ENCODE data around the gene PNKD. TPM values are rescaled to one million over a fixed set of nuclear protein-coding genes. Genes with fewer than 3 reads are reported as not detected.

Gene PNKD
- total and polyA plus RNA-seq, 2 of the 8 experiments (the other 6 are each of a cell fraction or from before 2014, with no cell fraction given), result 43.9 to 65.4 TPM

DNA sequence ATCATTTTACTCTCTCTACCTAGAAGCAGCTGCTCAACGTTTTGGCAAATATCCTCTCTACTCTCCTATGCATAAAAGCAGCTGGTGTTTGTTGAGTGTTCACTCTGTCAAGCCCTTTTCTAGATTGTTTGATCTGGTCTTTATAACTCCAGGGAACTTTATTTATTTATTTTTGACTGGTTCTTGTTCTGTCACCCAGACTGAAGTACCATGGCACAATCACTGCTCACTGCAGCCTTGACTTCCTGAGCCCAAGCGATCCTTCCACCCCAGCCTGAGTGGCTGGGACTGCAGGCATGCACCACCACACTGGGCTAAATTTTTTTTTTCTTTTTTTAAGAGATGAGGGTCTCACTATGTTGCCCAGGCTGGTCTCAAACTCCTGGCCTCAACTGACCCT, 99.0 kb downstream of the PNKD start:
- H2BK12ac ChIP-seq (ENCODE audit: low read depth, low read length), result no peak overlapping the region
- no peak overlapping the region for H2BK15ac ChIP-seq (ENCODE audit: low read length)
- no peaks in the 10 kb centered on the region for H3K36me3 ChIP-seq (ENCODE audit: control insufficient read depth in 2 of 4, insufficient read depth in 4 of 4, low read length in 3 of 4)
- DNase-seq (ENCODE audit: low read depth in 1 of 2, low spot score in 2 of 2), result no peak
- H2AK5ac ChIP-seq (ENCODE audit: low read depth, low read length), result no peak overlapping the region
- no peak overlapping the region for H3K4me3 ChIP-seq (ENCODE audit: extremely low read depth in 1 of 4, insufficient read depth in 2 of 4, low read depth in 3 of 4, low read length in 4 of 4)
- H3K79me1 ChIP-seq (ENCODE audit: low read depth, low read length), result no peaks in the 10 kb centered on the region
- peaks cover 0 to 3% (median 0%) of the 10 kb centered on the region in 4 experiments; a peak in 3 of 7 replicates for H3K4me1 ChIP-seq (replicated peaks in 1 of 4; ENCODE audit: control insufficient read depth in 3 of 4, insufficient read depth in 4 of 4, low read length in 3 of 4)
- no peak overlapping the region for H3K9ac ChIP-seq (replicated peaks in 1 of 4; ENCODE audit: extremely low read depth in 1 of 4, low read depth in 3 of 4, low read length in 3 of 4)
- H3K79me2 ChIP-seq (ENCODE audit: control insufficient read depth in 1 of 2, insufficient read depth in 2 of 2, low read length in 2 of 2), result no peaks in the 10 kb centered on the region
- no peaks in the 10 kb centered on the region for H4K20me1 ChIP-seq (replicated peaks in 1 of 2; ENCODE audit: control insufficient read depth in 1 of 2, insufficient read depth in 2 of 2, low read length in 2 of 2)
- no peaks in the 10 kb centered on the region for H3K27me3 ChIP-seq (replicated peaks in 1 of 4; ENCODE audit: control insufficient read depth in 3 of 4, extremely low read depth in 1 of 4, insufficient read depth in 3 of 4, low read length in 3 of 4)
- H3K18ac ChIP-seq (ENCODE audit: extremely low read depth, low read length), result no peak overlapping the region
- H2BK5ac ChIP-seq (ENCODE audit: low read depth, low read length), result no peak overlapping the region
- no peak overlapping the region for H3K56ac ChIP-seq (replicated peaks; ENCODE audit: insufficient read length, low read depth, low read length)
- no peak overlapping the region for H4K5ac ChIP-seq (ENCODE audit: insufficient read length, low read depth, low read length)
- no peak for FAIRE-seq
- H4K91ac ChIP-seq (replicated peaks; ENCODE audit: insufficient read length, low read length), result no peak overlapping the region
- no peak overlapping the region for H3K4ac ChIP-seq (replicated peaks; ENCODE audit: insufficient read length, low read depth, low read length)
- H3K4me2 ChIP-seq (ENCODE audit: insufficient read depth in 1 of 2, low read depth in 2 of 2, low read length in 2 of 2), result 0 out of 4 replicates have a peak overlapping the region, but pooled peaks of 1 of the 2 experiments have one; percentile 68
- ChIA-PET CTCF (ENCODE audit: partially characterized antibody) (interaction anchor here (1.0 to 3.9 kb wide), 8 partner anchors 8 to 98 kb away, joined by 4 to 19 read pairs (median 6); partner anchors contain the start of gene CATIP), POLR2A (ENCODE audit: partially characterized antibody) (interaction anchor here (0.9 to 1.3 kb wide), 3 partner anchors 8 to 18 kb away, joined by 3 read pairs; no protein-coding TSS in a partner anchor)
- H3K27ac ChIP-seq (ENCODE audit: low read depth, low read length), result no peak overlapping the region
- H3K23ac ChIP-seq (ENCODE audit: insufficient read length), result no peak overlapping the region
- WGBS, 2 experiments (ENCODE audit: extremely low coverage in 1 of 2, insufficient coverage in 1 of 2, insufficient read length in 1 of 2, insufficient replicate concordance in 2 of 2, low coverage in 1 of 2, low lambda C conversion rate in 2 of 2, missing lambda C conversion rate in 1 of 2), result 67% methylated on average over 2 of the region's 2 CpGs; no CpG with 5 or more reads in 1 of the 2 experiments
- H3K9me3 ChIP-seq (ENCODE audit: insufficient read depth in 2 of 2, low read depth in 1 of 2, low read length in 1 of 2), result no peaks in the 10 kb centered on the region
- H3K23me2 ChIP-seq (ENCODE audit: low read depth, low read length), result peaks cover 7% of the 10 kb centered on the region; the same call in 1 of the 2 replicates
- H2BK20ac ChIP-seq (ENCODE audit: low read length), result no peak overlapping the region
- no peak overlapping the region for H2BK120ac ChIP-seq (replicated peaks; ENCODE audit: low read depth, low read length)
- H2AFZ ChIP-seq (ENCODE audit: low read length), result no peak overlapping the region
- H3K14ac ChIP-seq (ENCODE audit: insufficient read length), result no peak overlapping the region
- no peak overlapping the region for H4K8ac ChIP-seq (ENCODE audit: extremely low read depth, insufficient read depth, low read length)
- TF ChIP-seq CBX5 (IDR thresholded peaks at IDR 0.05; ENCODE audit: low read depth, low read length) (no peak), FOSL1 (IDR thresholded peaks at IDR 0.05; ENCODE audit: insufficient read depth, low read depth, low read length) (no peak)
